H1 (cell line): Measurements from ENCODE around the gene CYSRT1. TPM values are rescaled to one million over a fixed set of nuclear protein-coding genes. Genes with fewer than 3 reads are reported as not detected.

Experiments
- CTCF ChIA-PET: fragments of 300-600 bp; sonication (Branson Sonifier 250); formaldehyde crosslinking; loops from one replicate; lab custom pipeline; 2021; ENCODE audit not compliant: partially characterized antibody; lab: Charles Lee
- POLR2A ChIA-PET: fragments of 300-600 bp; sonication (Branson Sonifier 250); formaldehyde crosslinking; loops from one replicate; lab custom pipeline; 2021; ENCODE audit warnings: inconsistent platforms; ENCODE audit not compliant: partially characterized antibody; lab: Charles Lee
- DNase-seq, 2 experiments: peaks; one replicate each; pipeline versions ENCODE4 v3.0.0 to v3.0.0-alpha.2; 2010 to 2022; ENCODE audit warnings: low spot score in 2 of 2, low read depth in 1 of 2, mixed read lengths in 1 of 2
- FAIRE-seq: peaks from 2 replicates; lab custom pipeline; 2011; peaks lifted over from hg19 to GRCh38; lab: Jason Lieb, UNC
- H2AFZ ChIP-seq: 2 replicates; pipeline ENCODE4 v1.8.1; 2012; ENCODE audit warnings: low read length, inconsistent platforms
- H2AK5ac ChIP-seq: 2 replicates; pipeline ENCODE4 v1.6.1; 2013; ENCODE audit warnings: low read depth, low read length
- H2BK120ac ChIP-seq: replicated peaks from 2 replicates; pipeline ENCODE3; 2013; ENCODE audit warnings: low read depth, low read length, inconsistent platforms
- H2BK12ac ChIP-seq: 2 replicates; pipeline ENCODE4 v1.6.1; 2013; ENCODE audit warnings: low read depth, low read length
- H2BK15ac ChIP-seq: 2 replicates; pipeline ENCODE4 v1.6.1; 2013; ENCODE audit warnings: low read length
- H2BK20ac ChIP-seq: 2 replicates; pipeline ENCODE4 v1.6.1; 2013; ENCODE audit warnings: low read length
- H2BK5ac ChIP-seq: 2 replicates; pipeline ENCODE4 v1.6.1; 2013; ENCODE audit warnings: low read depth, low read length
- H3K14ac ChIP-seq: 2 replicates; pipeline ENCODE4 v1.6.1; 2013; ENCODE audit warnings: inconsistent platforms; ENCODE audit not compliant: insufficient read length
- H3K18ac ChIP-seq: 2 replicates; pipeline ENCODE4 v1.6.1; 2013; ENCODE audit warnings: low read length; ENCODE audit errors: extremely low read depth
- H3K23ac ChIP-seq: 2 replicates; pipeline ENCODE4 v1.6.1; 2013; ENCODE audit warnings: inconsistent platforms; ENCODE audit not compliant: insufficient read length
- H3K23me2 ChIP-seq: 2 replicates; pipeline ENCODE4 v1.6.1; 2013; ENCODE audit warnings: low read depth, low read length
- H3K27ac ChIP-seq: 2 replicates; pipeline ENCODE4 v1.6.1; 2011; ENCODE audit warnings: low read depth, low read length, inconsistent platforms
- H3K27me3 ChIP-seq, 4 experiments: replicated peaks in 1 of 4; 1 replicate in 1 of 4; 2 replicates in 3 of 4; pipeline versions ENCODE4 v1.6.1 to v1.8.1; 2011 to 2013; ENCODE audit warnings: low read length in 3 of 4, mild to moderate bottlenecking in 3 of 4, inconsistent platforms in 2 of 4, mixed read lengths in 2 of 4, moderate library complexity in 1 of 4; ENCODE audit not compliant: control insufficient read depth in 3 of 4, insufficient read depth in 3 of 4; ENCODE audit errors: extremely low read depth in 1 of 4
- H3K36me3 ChIP-seq, 4 experiments: 2 replicates each; pipeline versions ENCODE4 v1.6.1 to v1.8.1; 2011 to 2013; ENCODE audit warnings: mild to moderate bottlenecking in 4 of 4, low read length in 3 of 4, moderate library complexity in 2 of 4, control low read depth in 1 of 4, inconsistent platforms in 1 of 4; ENCODE audit not compliant: insufficient read depth in 4 of 4, control insufficient read depth in 2 of 4
- H3K4ac ChIP-seq: replicated peaks from 2 replicates; pipeline ENCODE3; 2013; ENCODE audit warnings: low read length, low read depth, mixed read lengths, inconsistent platforms; ENCODE audit not compliant: insufficient read length
- H3K4me1 ChIP-seq, 4 experiments: replicated peaks in 1 of 4; 1 replicate in 1 of 4; 2 replicates in 3 of 4; pipeline versions ENCODE4 v1.6.1 to v1.8.1; 2011 to 2013; ENCODE audit warnings: low read length in 3 of 4, inconsistent platforms in 2 of 4, mixed read lengths in 1 of 4; ENCODE audit not compliant: insufficient read depth in 4 of 4, control insufficient read depth in 3 of 4
- H3K4me2 ChIP-seq, 2 experiments: 2 replicates each; pipeline versions ENCODE4 v1.6.1 to v1.8.1; 2011 to 2013; ENCODE audit warnings: low read depth in 2 of 2, low read length in 2 of 2, control low read depth in 1 of 2, inconsistent platforms in 1 of 2, mild to moderate bottlenecking in 1 of 2; ENCODE audit not compliant: insufficient read depth in 1 of 2
- H3K4me3 ChIP-seq, 4 experiments: fragments of 200-600, 300-600 bp in 1 of 4; sonication (generic), shearing (Covaris generic), sonication (Bioruptor Twin) in 1 of 4; 2 replicates each; pipeline versions ENCODE4 v1.5.1 to v1.8.1; 2011 to 2016; ENCODE audit warnings: low read length in 4 of 4, low read depth in 3 of 4, control low read depth in 2 of 4, inconsistent platforms in 2 of 4, mild to moderate bottlenecking in 2 of 4, mixed read lengths in 1 of 4, moderate library complexity in 1 of 4; ENCODE audit not compliant: insufficient read depth in 2 of 4; ENCODE audit errors: extremely low read depth in 1 of 4
- H3K56ac ChIP-seq: replicated peaks from 2 replicates; pipeline ENCODE3; 2013; ENCODE audit warnings: low read depth, mild to moderate bottlenecking, mixed read lengths, low read length, inconsistent platforms; ENCODE audit not compliant: insufficient read length
- H3K79me1 ChIP-seq: 2 replicates; pipeline ENCODE4 v1.6.1; 2013; ENCODE audit warnings: low read depth, low read length, control low read depth
- H3K79me2 ChIP-seq, 2 experiments: 2 replicates each; pipeline versions ENCODE4 v1.6.1 to v1.8.1; 2012 to 2013; ENCODE audit warnings: low read length in 2 of 2, mild to moderate bottlenecking in 2 of 2, inconsistent platforms in 1 of 2; ENCODE audit not compliant: insufficient read depth in 2 of 2, control insufficient read depth in 1 of 2
- H3K9ac ChIP-seq, 4 experiments: replicated peaks in 1 of 4; 1 replicate in 1 of 4; 2 replicates in 3 of 4; pipeline versions ENCODE4 v1.6.1 to v1.8.1; 2011 to 2013; ENCODE audit warnings: low read depth in 3 of 4, low read length in 3 of 4, control low read depth in 2 of 4, mild to moderate bottlenecking in 2 of 4, moderate library complexity in 2 of 4, inconsistent platforms in 1 of 4; ENCODE audit errors: extremely low read depth in 1 of 4
- H3K9me3 ChIP-seq, 2 experiments: 2 replicates each; pipeline versions ENCODE4 v1.6.1 to v1.8.1; 2012 to 2013; ENCODE audit warnings: mild to moderate bottlenecking in 2 of 2, moderate library complexity in 2 of 2, control low read depth in 1 of 2, inconsistent platforms in 1 of 2, low read depth in 1 of 2, low read length in 1 of 2, mixed read lengths in 1 of 2; ENCODE audit not compliant: insufficient read depth in 2 of 2
- H4K20me1 ChIP-seq, 2 experiments: replicated peaks in 1 of 2; 2 replicates each; pipeline versions ENCODE3 to v1.8.1; 2011 to 2013; ENCODE audit warnings: inconsistent platforms in 2 of 2, low read length in 2 of 2, mild to moderate bottlenecking in 1 of 2; ENCODE audit not compliant: insufficient read depth in 2 of 2, control insufficient read depth in 1 of 2
- H4K5ac ChIP-seq: 2 replicates; pipeline ENCODE4 v1.6.1; 2013; ENCODE audit warnings: low read length, low read depth, mixed read lengths, inconsistent platforms; ENCODE audit not compliant: insufficient read length
- H4K8ac ChIP-seq: 2 replicates; pipeline ENCODE4 v1.8.0; 2013; ENCODE audit warnings: mild to moderate bottlenecking, moderate library complexity, low read length, inconsistent platforms; ENCODE audit not compliant: insufficient read depth; ENCODE audit errors: extremely low read depth
- H4K91ac ChIP-seq: replicated peaks from 2 replicates; pipeline ENCODE3; 2013; ENCODE audit warnings: low read length, mixed read lengths, inconsistent platforms; ENCODE audit not compliant: insufficient read length
- ASH2L ChIP-seq: fragments of 200-600, 300-600 bp; sonication (generic); IDR thresholded peaks from one replicate; pipeline ENCODE4 v1.7.1; 2017; ENCODE audit warnings: low read length
- BACH1 ChIP-seq: IDR thresholded peaks from 2 replicates; pipeline ENCODE4 v1.6.1; 2012; ENCODE audit warnings: low read length, improper control_type of control experiment
- BRCA1 ChIP-seq: IDR thresholded peaks from 2 replicates; pipeline ENCODE4 v1.6.1; 2012; ENCODE audit warnings: low read depth, low read length, improper control_type of control experiment
- CEBPB ChIP-seq: IDR thresholded peaks from 2 replicates; pipeline ENCODE4 v1.6.1; 2012; ENCODE audit warnings: low read depth, low read length
- CTBP2 ChIP-seq: IDR thresholded peaks from 2 replicates; pipeline ENCODE4 v1.7.0; 2011; ENCODE audit warnings: borderline replicate concordance, mild to moderate bottlenecking, moderate library complexity, mixed read lengths, low read length; ENCODE audit not compliant: insufficient read depth, insufficient read length
- EZH2 ChIP-seq: fragments of 200-600 bp; sonication (generic); IDR thresholded peaks from 2 replicates; pipeline ENCODE4 v1.7.1; 2012; ENCODE audit warnings: low read depth, mild to moderate bottlenecking, moderate library complexity, low read length, inconsistent platforms; ENCODE audit not compliant: severe bottlenecking
- RXRA ChIP-seq: IDR thresholded peaks from 2 replicates; pipeline ENCODE4 v1.6.1; 2011; ENCODE audit warnings: low read depth, mild to moderate bottlenecking, low read length, moderate library complexity; ENCODE audit not compliant: insufficient read depth
- SAP30 ChIP-seq: fragments of 300-600 bp; sonication (generic); IDR thresholded peaks from 2 replicates; pipeline ENCODE4 v1.7.1; 2012; ENCODE audit warnings: low read length, moderate library complexity, mild to moderate bottlenecking, inconsistent platforms; ENCODE audit not compliant: insufficient read depth, insufficient replicate concordance
- SIRT6 ChIP-seq: IDR thresholded peaks from one replicate; pipeline ENCODE4 v1.7.1; 2012; ENCODE audit warnings: low read length, inconsistent platforms
- SRF ChIP-seq: IDR thresholded peaks from 2 replicates; pipeline ENCODE4 v1.6.1; 2011; ENCODE audit warnings: mild to moderate bottlenecking, low read depth, low read length, moderate library complexity
- SUZ12 ChIP-seq: fragments of 200-600 bp; sonication (generic); IDR thresholded peaks from 2 replicates; pipeline ENCODE4 v1.6.1; 2012; ENCODE audit warnings: mild to moderate bottlenecking, inconsistent platforms, low read length, moderate library complexity, mixed read lengths
- YY1 ChIP-seq: IDR thresholded peaks from 2 replicates; pipeline ENCODE4 v1.6.1; 2011; ENCODE audit warnings: low read depth, mild to moderate bottlenecking, low read length
- WGBS, 2 experiments: shearing (Covaris generic) in 1 of 2; methylation state at CpG; one replicate each; pipeline versions ENCODE4 v1.1.6 to v1.1.7; 2013 to 2015; ENCODE audit warnings: low lambda C conversion rate in 2 of 2, mixed read lengths in 2 of 2, inconsistent platforms in 1 of 2, low coverage in 1 of 2, missing lambda C conversion rate in 1 of 2; ENCODE audit not compliant: insufficient replicate concordance in 2 of 2, insufficient coverage in 1 of 2, insufficient read length in 1 of 2; ENCODE audit errors: extremely low coverage in 1 of 2, missing lambda C conversion rate in 1 of 2; 5-methylcytosine and 5-hydroxymethylcytosine counted together
- polyA plus RNA-seq, 7 experiments: library from polyadenylated mRNA; depleted of rRNA in 3 of 7; stranded (reverse) in 5 of 7; unstranded in 2 of 7; fragments of >200 nt in 5 of 7; fragments of 200-250 nt in 2 of 7; gene quantifications; 1 replicate in 5 of 7; 2 replicates in 1 of 7; 4 replicates in 1 of 7; pipeline versions ENCODE4 v1.2.1 to v1.2.3, GENCODE V29; 2011 to 2013; ENCODE audit warnings: missing spikeins in 2 of 7, mixed read lengths in 2 of 7
- total RNA-seq: library from RNA; stranded (reverse); fragmentation: NEBNext Ultra II Directional; extraction: Animal tissue kit (Norgen Biotek cat#: 25700); gene quantifications from 2 replicates; pipeline ENCODE4 v1.2.1, GENCODE V29; 2021

CYSRT1 gene
- total and polyA plus RNA-seq, 2 of the 8 experiments (the other 6 are each of a cell fraction or from before 2014, with no cell fraction given): 1.0 to 6.5 TPM

GRCh38 chr9:137232510-137232909 lies 7.5 kb downstream of the CYSRT1 start:
- no peak overlapping the region for H4K5ac ChIP-seq
- H2BK20ac ChIP-seq: no peak overlapping the region
- H4K20me1 ChIP-seq: peaks cover 0 to 1% of the 10 kb centered on the region in 2 experiments
- 93% methylated on average over 24 of the region's 24 CpGs; no CpG with 5 or more reads in 1 of the 2 experiments for WGBS, 2 experiments
- no peaks in the 10 kb centered on the region; a peak in 1 of 7 replicates for H3K27me3 ChIP-seq
- H3K23me2 ChIP-seq: no peaks in the 10 kb centered on the region
- no peak overlapping the region for H2BK12ac ChIP-seq
- H3K4ac ChIP-seq: no peak overlapping the region
- no peak overlapping the region for H2BK15ac ChIP-seq
- H2BK120ac ChIP-seq: no peak overlapping the region
- no peak overlapping the region for H3K9ac ChIP-seq
- no peak overlapping the region for H2AK5ac ChIP-seq
- H2AFZ ChIP-seq: no peak overlapping the region
- H3K4me2 ChIP-seq: no peak overlapping the region
- peaks cover 0 to 19% (median 10%) of the 10 kb centered on the region in 4 experiments; a peak in 6 of 7 replicates for H3K4me1 ChIP-seq
- H3K18ac ChIP-seq: no peak overlapping the region
- H3K9me3 ChIP-seq: no peaks in the 10 kb centered on the region
- no peak overlapping the region for H3K27ac ChIP-seq
- DNase-seq (no peak), FAIRE-seq (no peak)
- no peak overlapping the region for H3K14ac ChIP-seq
- CTCF ChIA-PET: interaction anchor here (0.6 to 20.2 kb wide), 2 partner anchors 40 to 114 kb away, joined by 3 to 204 read pairs; partner anchors contain the start of genes ANAPC2 and SSNA1
- no peak overlapping the region for H4K8ac ChIP-seq
- no peak overlapping the region for H4K91ac ChIP-seq
- no peak overlapping the region for H2BK5ac ChIP-seq
- no peak overlapping the region for H3K4me3 ChIP-seq
- H3K79me2 ChIP-seq: no peaks in the 10 kb centered on the region
- H3K23ac ChIP-seq: no peak overlapping the region
- no peaks in the 10 kb centered on the region for H3K79me1 ChIP-seq
- POLR2A ChIA-PET: interaction anchor here (0.6 to 69.9 kb wide), 3 partner anchors 10 to 533 kb away, joined by 3 to 1462 read pairs (median 3); partner anchors contain the start of genes NELFB, STPG3, TOR4A and TUBB4B
- no peak overlapping the region for H3K56ac ChIP-seq
- TF ChIP-seq CEBPB: no peak
- no peak for TF ChIP-seq RXRA
- TF ChIP-seq SIRT6: no peak
- no peak for TF ChIP-seq EZH2
- no peak for TF ChIP-seq YY1
- TF ChIP-seq CTBP2: no peak
- TF ChIP-seq SAP30: no peak
- TF ChIP-seq ASH2L: no peak
- no peak for TF ChIP-seq SRF
- TF ChIP-seq BACH1: no peak
- no peak for TF ChIP-seq BRCA1
- no peak for TF ChIP-seq SUZ12
- H3K36me3 ChIP-seq: no peaks in the 10 kb centered on the region
